PC-3 (cell line): ENCODE results near the gene LIPN.

ENCODE experiments used
- EZH2 ChIP-seq: fragments of 300-600 bp; sonication (generic); IDR thresholded peaks from one replicate; pipeline ENCODE4 v1.6.1; 2017; ENCODE audit warnings: antibody characterized with exemption, mild to moderate bottlenecking, low read length; ENCODE audit not compliant: unreplicated experiment
- EZH2phosphoT487 ChIP-seq: fragments of 300-600 bp; sonication (generic); IDR thresholded peaks from 2 replicates; pipeline ENCODE4 v1.6.1; 2018; ENCODE audit warnings: mild to moderate bottlenecking, antibody characterized with exemption, low read length, borderline replicate concordance
- TF ChIP-seq, protein P1 (sequence below): fragments of 300-600 bp; sonication (generic); conservative IDR thresholded peaks from 2 replicates; pipeline ENCODE4 v1.5.1; 2017; ENCODE audit warnings: antibody characterized with exemption, low read depth, mild to moderate bottlenecking, low read length

DNA sequence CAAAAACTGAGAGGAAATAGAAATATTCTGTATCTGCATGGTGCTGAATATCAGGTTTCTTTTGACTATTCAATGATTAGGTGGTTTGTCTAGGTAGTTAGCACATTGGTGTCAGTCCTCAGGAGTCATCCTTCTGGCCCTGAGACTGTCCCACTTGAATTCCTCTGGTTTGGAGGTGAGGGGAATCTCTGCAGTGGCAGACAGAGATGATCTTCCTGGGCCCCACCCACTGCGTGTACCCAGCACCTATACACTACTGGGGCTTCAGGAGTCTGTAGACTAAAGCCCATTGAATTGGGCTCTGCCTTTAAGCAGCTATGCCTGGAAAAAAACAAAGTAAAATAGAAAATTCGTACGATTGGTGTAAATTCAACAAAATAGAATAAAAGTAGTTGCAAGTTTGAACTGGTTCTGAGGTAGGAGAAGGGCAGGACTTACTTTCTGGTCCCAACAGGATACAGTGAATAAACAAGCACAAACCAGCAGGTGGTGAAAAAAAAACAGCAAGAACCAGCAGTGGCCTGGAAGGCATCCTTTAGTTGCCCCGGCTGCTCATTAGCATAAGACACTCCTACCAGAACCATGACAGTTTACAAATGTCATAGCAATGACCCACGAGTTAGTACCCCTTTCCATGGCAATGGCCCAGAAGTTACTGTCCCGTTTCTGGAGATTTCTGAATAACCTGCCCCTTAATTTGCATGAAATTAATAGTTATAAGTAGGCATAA lies 44.4 kb downstream of the LIPN start:
- TF ChIP-seq, protein P1, sequence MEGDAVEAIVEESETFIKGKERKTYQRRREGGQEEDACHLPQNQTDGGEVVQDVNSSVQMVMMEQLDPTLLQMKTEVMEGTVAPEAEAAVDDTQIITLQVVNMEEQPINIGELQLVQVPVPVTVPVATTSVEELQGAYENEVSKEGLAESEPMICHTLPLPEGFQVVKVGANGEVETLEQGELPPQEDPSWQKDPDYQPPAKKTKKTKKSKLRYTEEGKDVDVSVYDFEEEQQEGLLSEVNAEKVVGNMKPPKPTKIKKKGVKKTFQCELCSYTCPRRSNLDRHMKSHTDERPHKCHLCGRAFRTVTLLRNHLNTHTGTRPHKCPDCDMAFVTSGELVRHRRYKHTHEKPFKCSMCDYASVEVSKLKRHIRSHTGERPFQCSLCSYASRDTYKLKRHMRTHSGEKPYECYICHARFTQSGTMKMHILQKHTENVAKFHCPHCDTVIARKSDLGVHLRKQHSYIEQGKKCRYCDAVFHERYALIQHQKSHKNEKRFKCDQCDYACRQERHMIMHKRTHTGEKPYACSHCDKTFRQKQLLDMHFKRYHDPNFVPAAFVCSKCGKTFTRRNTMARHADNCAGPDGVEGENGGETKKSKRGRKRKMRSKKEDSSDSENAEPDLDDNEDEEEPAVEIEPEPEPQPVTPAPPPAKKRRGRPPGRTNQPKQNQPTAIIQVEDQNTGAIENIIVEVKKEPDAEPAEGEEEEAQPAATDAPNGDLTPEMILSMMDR: no peak
- TF ChIP-seq EZH2phosphoT487 (no peak), EZH2 (no peak)
